ENCODE results near the gene PEX1. TPM values are rescaled to one million over a fixed set of nuclear protein-coding genes. Genes with fewer than 3 reads are reported as not detected.
A peak's percentile ranks its signal among the peaks of the same experiment; 100 is the strongest.

PEX1 gene
- total and polyA plus RNA-seq, 9 of the 15 experiments (the other 6 are each of a cell fraction or from before 2014, with no cell fraction given), result 9.4 to 32.2 (median 19.9) TPM

DNA sequence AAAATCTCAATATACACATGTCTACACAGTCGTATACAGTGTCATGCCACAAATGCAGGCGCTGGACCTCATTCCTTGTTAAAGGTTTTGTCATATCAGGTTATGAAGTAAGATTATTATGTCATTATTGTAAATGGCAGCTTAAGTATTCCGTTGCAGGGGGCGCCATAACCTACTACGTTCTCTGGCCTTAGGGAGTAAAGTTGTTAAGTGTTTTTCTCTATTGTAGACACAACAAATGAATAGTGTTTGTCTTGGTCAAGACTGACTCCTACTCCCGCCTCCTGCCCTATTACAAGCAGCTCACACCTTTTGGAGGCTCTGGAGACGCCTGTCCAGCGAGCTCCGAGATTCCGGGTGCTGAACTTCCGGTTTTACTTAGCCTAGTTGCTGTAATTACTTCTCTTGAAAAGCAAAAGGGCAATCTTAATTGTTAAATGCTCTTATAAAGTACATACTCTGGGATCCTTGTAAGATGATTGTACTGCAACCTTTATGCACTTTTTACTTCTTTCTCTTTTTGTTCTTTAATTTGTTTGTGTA, 80.0 kb downstream of the PEX1 start (continued):
- TF ChIP-seq, protein P1, sequence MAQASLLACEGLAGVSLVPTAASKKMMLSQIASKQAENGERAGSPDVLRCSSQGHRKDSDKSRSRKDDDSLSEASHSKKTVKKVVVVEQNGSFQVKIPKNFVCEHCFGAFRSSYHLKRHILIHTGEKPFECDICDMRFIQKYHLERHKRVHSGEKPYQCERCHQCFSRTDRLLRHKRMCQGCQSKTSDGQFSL (CRISPR knock-in tag; IDR thresholded peaks at IDR 0.05), result no peak
- TF ChIP-seq, protein P1 (tag; IDR thresholded peaks at IDR 0.05), result no peak
- 0 out of 2 replicates have a peak, but pooled peaks have one; percentile 18 for TF ChIP-seq ZNF212 (CRISPR knock-in tag; IDR thresholded peaks at IDR 0.05)
- TF ChIP-seq PURB (CRISPR knock-in tag; IDR thresholded peaks at IDR 0.05; ENCODE audit: low read depth), result no peak
- peak; percentile 93 for TF ChIP-seq ZSCAN29 (IDR thresholded peaks at IDR 0.05)
- TF ChIP-seq, protein P2, sequence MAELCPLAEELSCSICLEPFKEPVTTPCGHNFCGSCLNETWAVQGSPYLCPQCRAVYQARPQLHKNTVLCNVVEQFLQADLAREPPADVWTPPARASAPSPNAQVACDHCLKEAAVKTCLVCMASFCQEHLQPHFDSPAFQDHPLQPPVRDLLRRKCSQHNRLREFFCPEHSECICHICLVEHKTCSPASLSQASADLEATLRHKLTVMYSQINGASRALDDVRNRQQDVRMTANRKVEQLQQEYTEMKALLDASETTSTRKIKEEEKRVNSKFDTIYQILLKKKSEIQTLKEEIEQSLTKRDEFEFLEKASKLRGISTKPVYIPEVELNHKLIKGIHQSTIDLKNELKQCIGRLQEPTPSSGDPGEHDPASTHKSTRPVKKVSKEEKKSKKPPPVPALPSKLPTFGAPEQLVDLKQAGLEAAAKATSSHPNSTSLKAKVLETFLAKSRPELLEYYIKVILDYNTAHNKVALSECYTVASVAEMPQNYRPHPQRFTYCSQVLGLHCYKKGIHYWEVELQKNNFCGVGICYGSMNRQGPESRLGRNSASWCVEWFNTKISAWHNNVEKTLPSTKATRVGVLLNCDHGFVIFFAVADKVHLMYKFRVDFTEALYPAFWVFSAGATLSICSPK (IDR thresholded peaks at IDR 0.05; ENCODE audit: borderline replicate concordance), result no peak
- TF ChIP-seq SREBF1 (IDR thresholded peaks at IDR 0.05; ENCODE audit: borderline replicate concordance, low read depth, low read length), result no peak
- TF ChIP-seq HNRNPLL (IDR thresholded peaks at IDR 0.05; ENCODE audit: low read depth, low read length, poor library complexity, severe bottlenecking), result no peak
- TF ChIP-seq ZNF431 (CRISPR knock-in tag; IDR thresholded peaks at IDR 0.05), result no peak
- TF ChIP-seq ZNF184 (CRISPR knock-in tag; IDR thresholded peaks at IDR 0.05), result no peak
- TF ChIP-seq, protein P3, sequence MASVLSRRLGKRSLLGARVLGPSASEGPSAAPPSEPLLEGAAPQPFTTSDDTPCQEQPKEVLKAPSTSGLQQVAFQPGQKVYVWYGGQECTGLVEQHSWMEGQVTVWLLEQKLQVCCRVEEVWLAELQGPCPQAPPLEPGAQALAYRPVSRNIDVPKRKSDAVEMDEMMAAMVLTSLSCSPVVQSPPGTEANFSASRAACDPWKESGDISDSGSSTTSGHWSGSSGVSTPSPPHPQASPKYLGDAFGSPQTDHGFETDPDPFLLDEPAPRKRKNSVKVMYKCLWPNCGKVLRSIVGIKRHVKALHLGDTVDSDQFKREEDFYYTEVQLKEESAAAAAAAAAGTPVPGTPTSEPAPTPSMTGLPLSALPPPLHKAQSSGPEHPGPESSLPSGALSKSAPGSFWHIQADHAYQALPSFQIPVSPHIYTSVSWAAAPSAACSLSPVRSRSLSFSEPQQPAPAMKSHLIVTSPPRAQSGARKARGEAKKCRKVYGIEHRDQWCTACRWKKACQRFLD (CRISPR knock-in tag; IDR thresholded peaks at IDR 0.05), result peak; percentile 15; the same call in 1 of the 2 replicates
- TF ChIP-seq ZNF561 (CRISPR knock-in tag; conservative IDR thresholded peaks at IDR 0.05), result no peak
- TF ChIP-seq, protein P4, sequence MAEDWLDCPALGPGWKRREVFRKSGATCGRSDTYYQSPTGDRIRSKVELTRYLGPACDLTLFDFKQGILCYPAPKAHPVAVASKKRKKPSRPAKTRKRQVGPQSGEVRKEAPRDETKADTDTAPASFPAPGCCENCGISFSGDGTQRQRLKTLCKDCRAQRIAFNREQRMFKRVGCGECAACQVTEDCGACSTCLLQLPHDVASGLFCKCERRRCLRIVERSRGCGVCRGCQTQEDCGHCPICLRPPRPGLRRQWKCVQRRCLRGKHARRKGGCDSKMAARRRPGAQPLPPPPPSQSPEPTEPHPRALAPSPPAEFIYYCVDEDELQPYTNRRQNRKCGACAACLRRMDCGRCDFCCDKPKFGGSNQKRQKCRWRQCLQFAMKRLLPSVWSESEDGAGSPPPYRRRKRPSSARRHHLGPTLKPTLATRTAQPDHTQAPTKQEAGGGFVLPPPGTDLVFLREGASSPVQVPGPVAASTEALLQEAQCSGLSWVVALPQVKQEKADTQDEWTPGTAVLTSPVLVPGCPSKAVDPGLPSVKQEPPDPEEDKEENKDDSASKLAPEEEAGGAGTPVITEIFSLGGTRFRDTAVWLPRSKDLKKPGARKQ (CRISPR knock-in tag; IDR thresholded peaks at IDR 0.05), result no peak
- TF ChIP-seq, protein P5, sequence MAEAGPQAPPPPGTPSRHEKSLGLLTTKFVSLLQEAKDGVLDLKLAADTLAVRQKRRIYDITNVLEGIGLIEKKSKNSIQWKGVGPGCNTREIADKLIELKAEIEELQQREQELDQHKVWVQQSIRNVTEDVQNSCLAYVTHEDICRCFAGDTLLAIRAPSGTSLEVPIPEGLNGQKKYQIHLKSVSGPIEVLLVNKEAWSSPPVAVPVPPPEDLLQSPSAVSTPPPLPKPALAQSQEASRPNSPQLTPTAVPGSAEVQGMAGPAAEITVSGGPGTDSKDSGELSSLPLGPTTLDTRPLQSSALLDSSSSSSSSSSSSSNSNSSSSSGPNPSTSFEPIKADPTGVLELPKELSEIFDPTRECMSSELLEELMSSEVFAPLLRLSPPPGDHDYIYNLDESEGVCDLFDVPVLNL (CRISPR knock-in tag; IDR thresholded peaks at IDR 0.05; ENCODE audit: low read depth), result no peak
- no peak for TF ChIP-seq GABPA (tag; conservative IDR thresholded peaks at IDR 0.05; ENCODE audit: low read depth)
- TF ChIP-seq, protein P6, sequence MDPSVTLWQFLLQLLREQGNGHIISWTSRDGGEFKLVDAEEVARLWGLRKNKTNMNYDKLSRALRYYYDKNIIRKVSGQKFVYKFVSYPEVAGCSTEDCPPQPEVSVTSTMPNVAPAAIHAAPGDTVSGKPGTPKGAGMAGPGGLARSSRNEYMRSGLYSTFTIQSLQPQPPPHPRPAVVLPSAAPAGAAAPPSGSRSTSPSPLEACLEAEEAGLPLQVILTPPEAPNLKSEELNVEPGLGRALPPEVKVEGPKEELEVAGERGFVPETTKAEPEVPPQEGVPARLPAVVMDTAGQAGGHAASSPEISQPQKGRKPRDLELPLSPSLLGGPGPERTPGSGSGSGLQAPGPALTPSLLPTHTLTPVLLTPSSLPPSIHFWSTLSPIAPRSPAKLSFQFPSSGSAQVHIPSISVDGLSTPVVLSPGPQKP (CRISPR knock-in tag; IDR thresholded peaks at IDR 0.05), result no peak
- TF ChIP-seq RFX7 (CRISPR knock-in tag; IDR thresholded peaks at IDR 0.05), result no peak
- peak in 1 of 3 experiments; percentile 37 for TF ChIP-seq YY1 (IDR thresholded peaks at IDR 0.05; ENCODE audit: borderline replicate concordance in 1 of 3, control insufficient read depth in 1 of 3, extremely low read depth in 1 of 3, insufficient read depth in 3 of 3, insufficient read length in 1 of 3, insufficient replicate concordance in 2 of 3, low read depth in 1 of 3, low read length in 2 of 3)
- TF ChIP-seq ZC3H4 (CRISPR knock-in tag; IDR thresholded peaks at IDR 0.05; ENCODE audit: borderline replicate concordance), result no peak

Data from K562 (cell line).